KG1 (cell line): ENCODE data around the gene GPR15LG.

Experiments used
- DNase-seq: peaks from one replicate; lab custom pipeline; 2025; lab: John Stamatoyannopoulos, UW

The GPR15LG gene

DNA sequence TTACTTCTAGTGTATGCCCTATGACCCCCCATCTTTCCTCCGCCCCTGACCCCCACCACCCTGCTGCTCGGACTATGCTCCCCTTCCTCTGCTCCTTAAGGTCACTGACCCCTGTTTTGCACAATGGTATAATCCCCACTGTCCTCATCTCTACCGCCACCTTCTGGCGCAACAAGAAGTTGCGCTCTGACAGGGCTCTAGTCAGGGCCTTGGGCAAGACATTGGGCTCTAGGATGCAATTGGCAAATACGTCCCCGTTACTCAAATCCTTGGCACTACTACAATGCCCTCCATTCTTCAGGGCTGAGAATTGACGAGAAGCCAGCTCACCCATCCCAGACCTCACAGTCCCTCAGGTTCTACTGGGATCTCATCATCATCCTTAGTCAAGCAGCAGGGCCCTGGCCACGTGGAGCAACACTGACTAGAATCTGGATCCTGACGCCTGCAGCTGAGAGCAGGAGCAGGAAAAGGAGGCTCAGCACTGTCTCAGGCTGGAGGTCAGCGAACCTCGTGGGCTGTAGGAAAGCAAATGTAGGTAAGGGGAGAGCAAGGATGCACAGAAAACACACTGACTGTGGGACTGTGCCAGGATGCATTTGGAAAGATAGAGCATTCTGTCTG lies 41.1 kb downstream of the GPR15LG start:
- no peak for DNase-seq

- DNase-seq = no peak
Observed at GRCh38 chr10:84216834-84217233, 43.2 kb downstream of the GPR15LG start.

- DNase-seq = no peak
Observed at GRCh38 chr10:84217746-84218145, 44.1 kb downstream of the GPR15LG start.

DNA sequence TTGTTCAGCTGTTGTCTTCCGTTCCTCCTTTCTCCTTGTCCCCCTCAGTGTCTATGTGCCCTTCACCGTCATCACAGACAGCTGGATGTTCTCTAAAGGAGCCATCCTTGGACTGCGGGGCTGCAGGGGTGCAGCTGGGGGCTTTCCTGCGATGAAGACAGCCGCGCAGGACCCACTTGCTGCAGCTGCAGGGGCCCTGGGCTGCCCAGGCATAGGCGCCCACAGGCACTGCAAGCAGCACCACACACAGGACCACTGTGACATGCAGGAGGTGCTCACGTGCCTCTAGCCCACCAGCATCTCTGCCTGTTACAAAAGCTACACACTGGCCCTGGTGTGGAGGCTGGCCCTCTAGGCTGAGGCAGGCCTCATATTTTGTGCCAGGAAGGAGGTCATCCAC lies 48.3 kb downstream of the GPR15LG start:
- no peak for DNase-seq

GRCh38 chr10:84224411-84225028 lies 50.9 kb downstream of the GPR15LG start:
- no peak for DNase-seq

GRCh38 chr10:84225427-84226173 lies 52.0 kb downstream of the GPR15LG start, which contains the start of gene LRIT2:
LRIT2 (minus strand) TSS chr10:84225544; CDS start chr10:84225520, 24 bp downstream.
- no peak for DNase-seq

GRCh38 chr10:84226616-84227015 lies 53.0 kb downstream of the GPR15LG start:
- DNase-seq = no peak

DNA sequence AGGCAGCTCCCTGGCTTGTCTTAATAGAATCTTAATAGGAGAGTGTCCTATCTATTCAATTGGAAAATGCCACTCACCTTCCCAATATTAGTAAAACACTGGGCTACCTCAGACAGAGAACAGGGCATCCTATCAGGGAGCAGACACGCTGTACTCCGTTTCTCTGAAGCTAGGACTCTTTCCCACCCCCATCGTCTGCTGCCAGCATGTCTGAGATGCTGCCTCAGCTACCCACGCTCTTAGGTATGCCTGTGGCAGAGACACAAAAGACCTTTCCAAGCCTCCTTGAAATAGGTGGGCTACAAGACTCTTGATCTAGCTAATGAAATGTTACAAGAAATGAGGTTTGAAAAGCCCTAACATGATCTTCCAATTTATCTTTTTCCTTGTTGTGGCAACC lies 54.2 kb downstream of the GPR15LG start:
- DNase-seq = no peak

- DNase-seq = no peak
Observed at GRCh38 chr10:84230359-84230758, 56.8 kb downstream of the GPR15LG start.

GRCh38 chr10:84232376-84232775 lies 58.8 kb downstream of the GPR15LG start:
- no peak for DNase-seq

GRCh38 chr10:84233940-84234339 lies 60.3 kb downstream of the GPR15LG start:
- no peak for DNase-seq

- no peak for DNase-seq
Observed at GRCh38 chr10:84234479-84234878, 60.9 kb downstream of the GPR15LG start.
